Adipocyte (in vitro differentiated cells): Measurements from ENCODE around the gene BLNK.
"Not testable (repeated sequence)": the region's sequence is repeated elsewhere in the genome, so short reads cannot be mapped to it uniquely, and the experiment has no call there.

ENCODE experiments used
- DNase-seq: peaks from one replicate; pipeline ENCODE4 v3.0.0-alpha.2; 2015; ENCODE audit warnings: low read depth
- H3K27me3 ChIP-seq: replicated peaks from 2 replicates; pipeline ENCODE4 v1.7.0; 2013; ENCODE audit warnings: mild to moderate bottlenecking, low read length, moderate library complexity; ENCODE audit not compliant: control insufficient read depth, insufficient read depth
- H3K36me3 ChIP-seq: 2 replicates; pipeline ENCODE4 v1.7.0; 2013; ENCODE audit warnings: low read length, mild to moderate bottlenecking, moderate library complexity; ENCODE audit not compliant: control insufficient read depth, insufficient read depth, severe bottlenecking
- H3K4me1 ChIP-seq: 2 replicates; pipeline ENCODE4 v1.7.0; 2013; ENCODE audit warnings: mild to moderate bottlenecking, low read length, moderate library complexity; ENCODE audit not compliant: control insufficient read depth, insufficient read depth
- H3K4me3 ChIP-seq: 2 replicates; pipeline ENCODE4 v1.7.0; 2013; ENCODE audit warnings: mild to moderate bottlenecking, low read length, moderate library complexity
- H3K9ac ChIP-seq: 2 replicates; pipeline ENCODE4 v1.7.0; 2013; ENCODE audit warnings: mild to moderate bottlenecking, low read length, moderate library complexity
- H3K9me3 ChIP-seq: 2 replicates; pipeline ENCODE4 v1.7.0; 2013; ENCODE audit warnings: mild to moderate bottlenecking, low read length, moderate library complexity; ENCODE audit not compliant: control insufficient read depth

BLNK gene

DNA sequence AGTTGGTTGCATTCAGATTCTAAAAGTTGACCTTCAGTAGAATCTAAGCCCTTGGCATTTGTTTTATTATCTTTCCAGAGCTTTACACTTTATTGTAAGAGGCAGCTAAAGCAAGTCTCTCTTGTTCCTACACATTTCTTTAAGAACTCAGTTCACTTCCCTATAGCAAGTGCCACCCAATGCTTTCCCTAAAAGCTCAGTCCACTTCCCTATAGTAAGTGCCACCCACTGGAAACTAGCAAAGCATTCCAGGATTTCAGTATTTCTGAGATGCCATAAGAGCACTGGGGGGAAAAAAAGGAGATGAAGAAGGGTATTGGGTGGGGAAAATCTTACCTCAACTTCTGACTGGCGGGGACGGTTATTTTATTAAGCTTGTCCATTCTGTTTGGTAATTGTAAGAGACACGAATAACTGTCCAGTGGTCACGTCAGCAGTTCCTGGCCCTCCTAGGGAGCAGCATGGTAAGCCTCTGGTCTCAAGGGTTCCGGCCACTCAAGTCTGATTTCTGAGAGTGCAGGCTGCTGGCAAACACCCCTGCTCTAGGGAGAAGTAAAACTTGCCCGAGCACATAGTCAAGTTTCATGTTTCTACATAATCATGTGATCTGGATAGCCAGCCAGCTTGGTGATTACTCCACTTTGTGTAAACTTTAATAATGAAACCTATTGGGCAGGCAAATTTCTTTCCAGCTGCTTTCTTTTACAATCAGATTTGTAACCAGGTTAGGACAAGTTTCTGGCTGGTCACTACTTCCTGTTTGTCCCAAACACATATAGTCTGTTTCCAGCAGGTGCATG lies at the start of gene BLNK:
Gene BLNK, minus strand, starts transcription at position 554 of the 800 bp plus-strand sequence. Its CDS starts 171 bp downstream, at position 383.
- DNase-seq = peak; percentile 70
- no peaks in the 10 kb centered on the region for H3K9me3 ChIP-seq
- H3K4me3 ChIP-seq = peak within 1 kb of the TSS; percentile 46
- H3K36me3 ChIP-seq = no peaks in the 10 kb centered on the region
- H3K27me3 ChIP-seq = peaks cover 5% of the 10 kb centered on the region
- peak within 1 kb of the TSS; percentile 45 for H3K9ac ChIP-seq
- peaks cover 32% of the 10 kb centered on the region for H3K4me1 ChIP-seq

DNA sequence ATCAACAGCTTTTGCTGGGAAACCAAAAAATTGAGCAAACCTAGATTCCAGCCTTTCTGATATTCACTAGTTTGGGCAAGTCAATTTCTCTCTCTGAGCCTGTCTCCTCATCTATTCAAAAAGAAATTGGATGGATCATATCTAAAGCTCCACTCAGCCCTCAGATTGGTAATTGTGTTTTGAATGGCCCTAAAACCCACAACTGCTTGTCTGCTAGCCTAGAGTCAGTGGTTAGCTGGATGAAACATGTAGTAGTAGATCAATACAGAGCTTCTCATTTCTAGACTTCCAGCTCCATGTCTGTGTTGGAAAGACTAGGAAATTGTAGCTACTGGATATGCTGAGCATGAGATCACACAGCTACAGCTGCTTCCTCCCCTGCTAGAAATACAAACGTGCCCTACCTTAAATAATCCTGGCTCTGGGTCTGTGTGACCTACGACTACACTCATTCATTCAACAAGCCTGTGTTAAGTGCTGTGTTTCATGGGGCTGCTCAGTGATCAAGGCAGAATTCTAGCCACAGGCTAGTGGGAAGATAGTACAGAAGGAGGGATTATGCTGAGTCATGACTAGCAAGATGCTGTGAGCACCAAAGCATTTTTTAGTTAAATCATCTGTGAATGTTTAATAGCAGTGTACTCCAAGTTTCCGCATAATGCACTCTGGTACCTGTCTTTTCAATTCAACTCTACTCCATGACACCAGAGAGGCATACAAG lies 48.5 kb upstream of the BLNK start:
- Histone ChIP-seq H3K36me3 (no peaks in the 10 kb centered on the region), H3K27me3 (peaks cover 40% of the 10 kb centered on the region), H3K9ac (no peak overlapping the region), H3K4me1 (no peaks in the 10 kb centered on the region), H3K9me3 (peaks cover 3% of the 10 kb centered on the region), H3K4me3 (no peak overlapping the region)
- DNase-seq = peak; percentile 10

DNA sequence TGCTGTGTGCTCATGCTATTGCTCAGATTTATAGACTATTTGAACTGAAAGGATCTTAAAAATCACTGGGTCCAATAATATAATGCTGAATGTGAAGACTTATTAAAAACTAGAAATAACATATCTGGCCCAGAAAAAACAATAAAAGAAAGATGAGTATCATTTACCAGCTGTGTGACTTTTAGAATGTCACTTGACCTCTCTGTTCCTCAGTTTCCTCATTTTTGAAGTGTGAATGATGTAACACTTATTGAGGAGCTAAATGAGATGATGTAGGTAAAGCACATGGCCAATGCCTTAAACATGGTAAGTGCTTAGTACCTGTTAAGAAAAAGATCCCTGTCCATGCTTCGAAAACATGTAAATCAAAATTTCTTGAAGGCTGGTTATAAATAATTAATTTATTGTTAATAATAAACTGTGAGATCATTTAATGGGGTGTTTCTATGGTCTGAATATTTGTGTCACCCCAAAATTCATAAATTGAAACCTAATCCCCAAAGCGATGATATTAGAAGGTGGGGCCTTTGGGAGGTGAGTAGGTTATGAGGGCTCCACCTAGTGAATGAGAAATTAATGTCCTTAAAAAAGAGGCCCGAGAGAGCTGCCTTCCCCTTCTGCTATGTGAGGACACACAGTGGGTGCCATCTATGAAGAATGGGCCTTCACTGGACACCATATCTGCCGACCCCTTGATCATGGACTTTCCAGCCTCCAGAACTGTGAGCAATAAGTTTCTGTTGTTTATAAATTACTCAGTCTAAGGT lies 45.9 kb upstream of the BLNK start:
- H3K9me3 ChIP-seq = peaks cover 3% of the 10 kb centered on the region
- no peak overlapping the region for H3K4me3 ChIP-seq
- H3K36me3 ChIP-seq = no peaks in the 10 kb centered on the region
- H3K9ac ChIP-seq = no peak overlapping the region
- DNase-seq = no peak
- H3K4me1 ChIP-seq = no peaks in the 10 kb centered on the region
- H3K27me3 ChIP-seq = peaks cover 29% of the 10 kb centered on the region

DNA sequence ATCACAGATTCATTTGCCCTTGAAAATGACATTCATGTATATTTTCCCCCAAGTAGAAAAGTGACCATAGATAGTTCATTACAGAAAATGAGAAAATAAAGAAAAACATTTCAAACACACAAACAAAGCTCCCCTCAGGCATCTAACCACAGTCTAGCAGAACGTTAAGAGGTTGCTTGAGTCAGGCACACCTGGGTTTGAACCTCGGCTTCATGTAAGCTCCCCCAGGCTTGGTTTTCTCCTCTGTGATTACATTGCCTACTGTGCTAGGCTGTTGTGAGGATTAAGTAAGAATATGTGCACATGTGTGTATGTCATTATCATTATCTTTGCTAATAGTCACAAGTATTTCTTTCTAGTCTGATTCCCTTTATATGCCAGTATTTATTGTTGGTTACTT lies 42.0 kb upstream of the BLNK start:
- Histone ChIP-seq H3K9ac (no peak overlapping the region), H3K4me1 (no peaks in the 10 kb centered on the region), H3K36me3 (no peaks in the 10 kb centered on the region), H3K4me3 (no peak overlapping the region), H3K27me3 (peaks cover 21% of the 10 kb centered on the region), H3K9me3 (no peaks in the 10 kb centered on the region)
- DNase-seq = no peak

DNA sequence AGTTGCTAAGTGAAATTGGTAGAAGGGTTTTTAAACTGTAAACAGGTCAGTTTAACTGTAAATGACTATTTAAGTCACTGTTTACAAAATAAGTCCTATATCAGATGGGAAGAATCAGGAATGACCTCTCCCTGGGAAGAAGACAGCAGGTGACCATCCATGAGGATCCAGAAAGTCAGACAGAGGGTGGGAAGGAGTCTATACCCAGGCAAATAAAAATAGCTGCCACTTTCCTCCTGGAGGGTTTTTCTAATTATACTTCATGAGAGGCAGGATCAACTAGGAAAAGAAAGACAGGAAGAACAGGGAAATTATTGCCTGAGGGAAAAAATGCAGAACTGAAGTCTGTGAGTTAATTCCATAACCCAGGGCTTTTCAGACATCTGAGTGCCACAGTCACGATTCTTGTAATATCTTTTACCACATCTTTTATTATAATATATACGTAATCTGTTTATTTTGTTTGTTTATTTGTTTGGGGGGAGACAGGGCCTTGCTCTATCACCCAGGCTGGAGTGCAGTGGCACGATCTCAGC lies 39.9 kb upstream of the BLNK start:
- H3K9ac ChIP-seq = no peak overlapping the region
- no peaks in the 10 kb centered on the region for H3K4me1 ChIP-seq
- H3K9me3 ChIP-seq = no peaks in the 10 kb centered on the region
- H3K4me3 ChIP-seq = no peak overlapping the region
- H3K36me3 ChIP-seq = no peaks in the 10 kb centered on the region
- peaks cover 9% of the 10 kb centered on the region for H3K27me3 ChIP-seq
- no peak for DNase-seq

DNA sequence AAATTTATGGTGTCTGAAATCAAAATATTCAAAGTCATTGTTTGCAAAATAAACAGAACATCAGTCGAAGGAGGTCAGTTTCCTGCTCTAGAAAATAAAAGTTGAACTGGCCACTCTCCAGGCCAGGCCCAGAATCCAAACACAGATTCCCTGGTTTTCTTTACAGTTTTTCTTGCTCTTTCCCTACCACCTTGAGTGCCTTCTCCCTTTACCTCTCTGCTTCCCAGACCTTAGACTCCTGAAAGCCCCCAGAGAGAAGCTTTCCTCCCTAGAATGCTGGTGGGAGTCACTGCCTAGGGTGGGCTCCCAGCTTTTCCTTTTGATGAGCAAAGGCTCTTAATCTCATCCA lies 38.9 kb upstream of the BLNK start:
- H3K27me3 ChIP-seq = peaks cover 7% of the 10 kb centered on the region
- DNase-seq = no peak
- no peaks in the 10 kb centered on the region for H3K36me3 ChIP-seq
- H3K4me3 ChIP-seq = no peak overlapping the region
- H3K9ac ChIP-seq = no peak overlapping the region
- no peaks in the 10 kb centered on the region for H3K4me1 ChIP-seq
- H3K9me3 ChIP-seq = no peaks in the 10 kb centered on the region

DNA sequence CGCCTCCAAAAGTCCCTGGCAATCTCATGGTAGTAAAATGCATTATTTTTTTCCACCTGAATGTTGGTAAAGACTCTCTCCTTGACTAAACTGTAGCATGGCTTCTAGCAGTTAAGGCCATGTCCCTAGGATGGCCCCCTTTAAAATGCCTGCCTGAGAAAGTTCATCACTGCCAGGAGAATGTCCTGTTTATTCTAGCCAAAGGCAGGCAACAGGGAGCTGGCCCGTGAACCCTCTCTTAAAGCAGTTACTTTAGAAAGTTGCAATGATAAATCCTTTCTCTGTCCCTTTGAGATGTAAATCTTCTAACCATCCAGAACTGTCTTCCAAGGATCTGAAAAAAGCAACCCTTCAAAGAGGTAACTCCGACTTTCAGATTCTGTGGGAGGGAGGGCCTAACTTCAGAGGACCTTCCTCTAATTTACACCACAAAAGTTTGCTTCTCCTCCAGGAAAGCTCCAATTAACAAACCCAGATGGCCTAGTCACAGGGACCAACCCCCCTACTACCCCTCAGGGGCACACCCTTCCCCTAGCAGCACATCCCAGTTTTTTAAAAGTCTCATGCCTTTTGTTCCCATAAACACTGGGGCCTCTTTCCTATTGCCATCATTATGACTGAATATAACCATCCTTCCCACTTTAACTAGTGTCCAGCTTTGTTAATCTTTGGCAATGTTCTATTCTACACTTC lies 38.4 kb upstream of the BLNK start:
- Histone ChIP-seq H3K36me3 (no peaks in the 10 kb centered on the region), H3K9me3 (no peaks in the 10 kb centered on the region), H3K27me3 (peaks cover 5% of the 10 kb centered on the region), H3K4me3 (no peak overlapping the region), H3K9ac (no peak overlapping the region), H3K4me1 (no peaks in the 10 kb centered on the region)
- DNase-seq = no peak

DNA sequence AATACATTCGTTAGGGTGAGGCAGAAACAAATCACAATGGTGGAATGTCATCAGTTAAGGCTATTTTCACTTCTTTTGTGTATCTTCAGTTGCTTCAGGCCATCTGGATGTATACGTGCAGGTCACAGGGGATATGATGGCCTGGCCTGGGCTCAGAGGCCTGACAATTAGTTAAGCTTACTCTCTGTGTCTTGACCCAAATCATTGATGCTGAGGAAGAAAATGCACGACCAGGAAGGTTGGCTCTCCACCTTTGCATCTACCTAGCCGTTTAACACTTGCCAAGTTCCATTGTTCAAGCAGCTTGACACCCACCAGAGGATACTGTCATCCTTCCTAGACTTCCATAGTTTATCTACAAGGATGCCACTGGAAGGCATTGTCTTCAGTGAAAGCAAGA lies 37.5 kb upstream of the BLNK start:
- not testable (repeated sequence) for H3K36me3 ChIP-seq, H3K9ac ChIP-seq, DNase-seq, H3K9me3 ChIP-seq, H3K4me3 ChIP-seq, H3K27me3 ChIP-seq, H3K4me1 ChIP-seq

DNA sequence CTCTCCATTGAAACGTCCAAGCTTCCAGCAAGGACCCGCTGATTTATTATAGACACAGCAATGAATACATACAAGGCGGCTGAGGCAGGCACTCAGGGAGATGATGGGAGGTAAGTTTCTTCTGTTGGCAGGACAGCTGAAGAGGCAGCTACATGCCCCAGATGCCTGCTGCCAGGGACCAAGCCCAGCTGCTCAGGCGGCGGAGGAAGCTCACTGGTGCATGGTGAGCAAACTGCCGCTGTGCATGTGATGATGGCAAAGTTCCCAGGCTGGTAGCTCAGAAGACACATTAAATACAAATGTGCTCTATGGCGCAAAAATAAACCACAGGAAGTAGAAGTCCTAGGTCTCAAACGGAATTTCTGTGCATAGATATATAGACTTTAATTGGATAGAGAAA lies 35.1 kb upstream of the BLNK start:
- no peak overlapping the region for H3K9ac ChIP-seq
- no peaks in the 10 kb centered on the region for H3K36me3 ChIP-seq
- no peaks in the 10 kb centered on the region for H3K4me1 ChIP-seq
- no peak overlapping the region for H3K4me3 ChIP-seq
- no peaks in the 10 kb centered on the region for H3K9me3 ChIP-seq
- peaks cover 14% of the 10 kb centered on the region for H3K27me3 ChIP-seq
- no peak for DNase-seq

DNA sequence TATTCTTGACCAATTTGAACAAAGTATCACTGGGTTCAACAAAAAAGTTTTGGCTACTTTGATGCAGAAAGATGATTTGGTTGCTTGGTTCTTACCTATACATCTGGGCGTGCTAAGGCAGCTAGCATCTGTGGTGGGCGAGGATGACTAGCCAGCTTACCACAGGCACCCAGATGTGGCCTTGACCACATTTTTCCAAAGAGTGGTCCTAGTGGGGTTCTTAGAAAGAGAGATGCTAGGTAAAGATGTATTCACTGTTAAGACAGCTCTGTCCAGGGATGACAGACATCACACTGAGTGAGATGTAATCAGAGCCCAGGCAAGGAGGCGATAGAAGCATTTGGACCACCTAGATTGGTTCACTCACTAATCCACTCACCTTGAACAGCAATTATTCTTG lies 33.6 kb upstream of the BLNK start:
- no peak overlapping the region for H3K9ac ChIP-seq
- H3K4me3 ChIP-seq = no peak overlapping the region
- no peaks in the 10 kb centered on the region for H3K4me1 ChIP-seq
- H3K9me3 ChIP-seq = no peaks in the 10 kb centered on the region
- H3K27me3 ChIP-seq = peaks cover 29% of the 10 kb centered on the region
- no peaks in the 10 kb centered on the region for H3K36me3 ChIP-seq
- DNase-seq = no peak
